A549 (cell line): ENCODE measurements around the gene MLANA.

Experiments
- CEBPB ChIP-seq, 2 experiments: fragments of >200 bp in 1 of 2; sonication (Bioruptor Twin) in 1 of 2; formaldehyde crosslinking in 1 of 2; IDR thresholded peaks; 2 replicates each; pipeline ENCODE4 v1.6.1; 2012 to 2016
- CTCF ChIP-seq: fragments of >200 bp; sonication (Bioruptor Twin); formaldehyde crosslinking; IDR thresholded peaks from 3 replicates; pipeline ENCODE4 v1.5.1; 2016
- EHMT2 ChIP-seq: fragments of 200-600 bp; sonication (generic); IDR thresholded peaks from 2 replicates; pipeline ENCODE4 v1.6.1; 2016; ENCODE audit warnings: antibody characterized with exemption, low read depth, mild to moderate bottlenecking, moderate library complexity
- EP300 ChIP-seq, 2 experiments: fragments of >200 bp; sonication (Bioruptor Twin); formaldehyde crosslinking; IDR thresholded peaks; 2 replicates in 1 of 2; 3 replicates in 1 of 2; pipeline ENCODE4 v1.6.1; 2016 to 2017
- HEYL ChIP-seq: fragments of 250-450 bp; sonication (Bioruptor Pico); IDR thresholded peaks from 2 replicates; pipeline ENCODE4 v1.8.0; 2021; ENCODE audit warnings: mild to moderate bottlenecking, moderate library complexity
- PHF8 ChIP-seq: fragments of 200-600 bp; sonication (generic); IDR thresholded peaks from 2 replicates; pipeline ENCODE4 v1.6.1; 2016; ENCODE audit warnings: low read depth, mild to moderate bottlenecking, antibody characterized with exemption, moderate library complexity, borderline replicate concordance
- REST ChIP-seq: fragments of 200-600 bp; sonication (generic); IDR thresholded peaks from 2 replicates; pipeline ENCODE4 v1.6.1; 2016; ENCODE audit warnings: antibody characterized with exemption, mild to moderate bottlenecking, moderate library complexity
- RNF2 ChIP-seq: fragments of 200-600 bp; sonication (generic); IDR thresholded peaks from 2 replicates; pipeline ENCODE4 v1.6.1; 2016; ENCODE audit warnings: low read depth, mild to moderate bottlenecking, antibody characterized with exemption, moderate library complexity, borderline replicate concordance
- SMC3 ChIP-seq: fragments of >200 bp; sonication (Bioruptor Twin); formaldehyde crosslinking; IDR thresholded peaks from 3 replicates; pipeline ENCODE4 v1.6.1; 2018; ENCODE audit warnings: inconsistent platforms

- TF ChIP-seq REST (no peak), PHF8 (no peak), HEYL (CRISPR knock-in tag) (no peak), EP300 (IDR thresholded peaks at IDR 0.05) (no peak), SMC3 (no peak), CTCF (no peak), RNF2 (no peak), CEBPB (IDR thresholded peaks at IDR 0.05) (no peak), EHMT2 (no peak)
These were observed 5.1 kb downstream of the MLANA start for GRCh38 chr9:5895782-5896181.
